ENCODE measurements around the gene INO80.

Gene INO80

DNA sequence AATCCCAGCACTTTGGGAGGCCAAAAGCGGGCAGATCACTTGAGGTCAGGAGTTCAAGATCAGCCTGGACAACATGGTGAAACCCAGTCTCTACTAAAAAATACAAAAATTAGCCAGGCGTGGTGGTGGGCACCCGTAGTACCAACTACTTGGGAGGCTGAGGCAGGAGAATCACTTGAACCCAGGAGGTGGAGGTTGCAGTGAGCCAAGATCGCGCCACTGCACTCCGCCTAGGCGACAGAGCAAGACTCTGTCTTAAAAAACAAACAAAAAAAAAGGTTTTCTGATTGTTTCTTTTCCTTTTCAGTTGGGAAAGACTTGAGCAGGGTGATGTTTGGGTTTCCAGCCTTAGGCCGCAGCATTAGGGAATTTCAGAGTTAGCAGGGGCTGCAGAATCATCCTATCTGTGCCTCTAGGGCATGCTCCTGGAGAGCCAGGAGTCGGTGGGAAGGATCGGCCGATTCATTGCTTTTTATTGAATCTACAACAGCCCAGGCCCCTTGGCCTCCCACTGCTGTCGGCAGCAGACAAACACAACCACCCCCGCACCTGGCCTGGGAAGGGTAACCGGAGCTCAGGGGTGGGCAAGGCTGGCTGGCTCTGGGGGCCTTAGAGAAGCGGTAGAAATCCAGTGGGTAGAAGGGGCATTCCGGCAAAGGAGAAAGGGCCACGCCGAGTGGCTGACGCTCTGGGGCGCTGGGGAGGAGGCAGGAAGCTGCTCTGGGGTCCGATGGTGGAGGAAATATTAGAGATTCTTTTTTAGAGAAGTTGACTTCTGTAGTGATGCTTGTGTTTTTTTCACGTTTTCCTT is 156.5 kb downstream of the INO80 start:
- DNase-seq (ENCODE audit: low read depth): no peak
- TF ChIP-seq, protein P1, sequence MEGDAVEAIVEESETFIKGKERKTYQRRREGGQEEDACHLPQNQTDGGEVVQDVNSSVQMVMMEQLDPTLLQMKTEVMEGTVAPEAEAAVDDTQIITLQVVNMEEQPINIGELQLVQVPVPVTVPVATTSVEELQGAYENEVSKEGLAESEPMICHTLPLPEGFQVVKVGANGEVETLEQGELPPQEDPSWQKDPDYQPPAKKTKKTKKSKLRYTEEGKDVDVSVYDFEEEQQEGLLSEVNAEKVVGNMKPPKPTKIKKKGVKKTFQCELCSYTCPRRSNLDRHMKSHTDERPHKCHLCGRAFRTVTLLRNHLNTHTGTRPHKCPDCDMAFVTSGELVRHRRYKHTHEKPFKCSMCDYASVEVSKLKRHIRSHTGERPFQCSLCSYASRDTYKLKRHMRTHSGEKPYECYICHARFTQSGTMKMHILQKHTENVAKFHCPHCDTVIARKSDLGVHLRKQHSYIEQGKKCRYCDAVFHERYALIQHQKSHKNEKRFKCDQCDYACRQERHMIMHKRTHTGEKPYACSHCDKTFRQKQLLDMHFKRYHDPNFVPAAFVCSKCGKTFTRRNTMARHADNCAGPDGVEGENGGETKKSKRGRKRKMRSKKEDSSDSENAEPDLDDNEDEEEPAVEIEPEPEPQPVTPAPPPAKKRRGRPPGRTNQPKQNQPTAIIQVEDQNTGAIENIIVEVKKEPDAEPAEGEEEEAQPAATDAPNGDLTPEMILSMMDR (conservative IDR thresholded peaks at IDR 0.05; ENCODE audit: low read length): no peak
- H3K4me3 ChIP-seq (ENCODE audit: low read length): no peak overlapping the region

GRCh38 chr15:40958723-40959122 is 157.4 kb downstream of the INO80 start:
- TF ChIP-seq, protein P1 (conservative IDR thresholded peaks at IDR 0.05; ENCODE audit: low read length): no peak
- no peak overlapping the region for H3K4me3 ChIP-seq (ENCODE audit: low read length)
- no peak for DNase-seq (ENCODE audit: low read depth)

DNA sequence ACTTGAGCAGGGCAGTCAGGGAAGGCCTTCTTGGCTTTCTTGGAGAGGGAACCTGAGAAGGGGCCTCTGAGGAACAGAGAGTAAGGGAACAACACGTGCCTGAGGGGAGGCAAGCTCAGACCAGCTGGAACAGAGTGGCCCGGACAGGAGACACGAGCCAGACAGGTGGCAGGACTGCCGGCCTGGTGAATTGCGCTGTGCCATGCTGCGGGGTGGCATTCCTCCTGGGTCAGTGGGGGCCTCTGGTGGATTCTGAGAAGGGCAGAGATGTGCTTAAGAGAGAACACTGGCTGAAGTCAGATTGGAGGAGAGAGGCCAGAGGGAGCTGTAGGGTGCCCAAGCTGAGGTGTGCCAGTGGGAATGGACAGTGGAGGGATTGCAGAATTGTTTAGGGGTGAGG is 157.9 kb downstream of the INO80 start:
- no peak overlapping the region for H3K4me3 ChIP-seq (ENCODE audit: low read length)
- TF ChIP-seq, protein P1 (conservative IDR thresholded peaks at IDR 0.05; ENCODE audit: low read length): no peak
- no peak for DNase-seq (ENCODE audit: low read depth)

- peak; percentile 54 for DNase-seq (ENCODE audit: low read depth)
- TF ChIP-seq, protein P1 (conservative IDR thresholded peaks at IDR 0.05; ENCODE audit: low read length): no peak
- no peak overlapping the region for H3K4me3 ChIP-seq (ENCODE audit: low read length)
These were observed 158.5 kb downstream of the INO80 start for GRCh38 chr15:40957581-40958051.

DNA sequence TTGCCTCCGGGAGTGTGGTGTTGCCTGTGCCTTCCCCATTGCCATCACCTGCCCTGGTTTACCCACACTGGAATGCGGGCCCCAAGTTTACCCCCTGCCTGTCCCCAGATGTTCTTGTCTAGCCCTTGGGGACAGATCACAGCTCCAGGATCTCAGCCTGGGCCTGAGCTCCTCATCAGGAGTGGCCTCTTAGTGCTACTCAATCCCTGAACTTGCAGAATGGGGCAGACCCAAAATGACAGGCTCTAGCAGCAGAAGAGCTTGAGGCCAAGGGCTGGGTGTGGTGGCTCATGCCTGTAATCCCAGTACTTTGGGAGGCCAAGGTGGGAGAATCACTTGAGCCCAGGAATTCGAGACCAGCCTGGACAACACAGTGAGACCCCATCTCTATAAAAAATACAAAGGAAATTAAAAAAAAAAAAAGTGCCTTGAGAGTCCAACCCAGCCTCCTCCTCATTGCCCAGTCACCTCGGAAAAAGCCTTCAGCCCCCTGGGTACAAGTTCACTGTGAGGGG is 159.0 kb downstream of the INO80 start:
- TF ChIP-seq, protein P1 (conservative IDR thresholded peaks at IDR 0.05; ENCODE audit: low read length): no peak
- no peak for DNase-seq (ENCODE audit: low read depth)
- H3K4me3 ChIP-seq (ENCODE audit: low read length): 0 out of 2 replicates have a peak overlapping the region, but pooled peaks have one; percentile 98

DNA sequence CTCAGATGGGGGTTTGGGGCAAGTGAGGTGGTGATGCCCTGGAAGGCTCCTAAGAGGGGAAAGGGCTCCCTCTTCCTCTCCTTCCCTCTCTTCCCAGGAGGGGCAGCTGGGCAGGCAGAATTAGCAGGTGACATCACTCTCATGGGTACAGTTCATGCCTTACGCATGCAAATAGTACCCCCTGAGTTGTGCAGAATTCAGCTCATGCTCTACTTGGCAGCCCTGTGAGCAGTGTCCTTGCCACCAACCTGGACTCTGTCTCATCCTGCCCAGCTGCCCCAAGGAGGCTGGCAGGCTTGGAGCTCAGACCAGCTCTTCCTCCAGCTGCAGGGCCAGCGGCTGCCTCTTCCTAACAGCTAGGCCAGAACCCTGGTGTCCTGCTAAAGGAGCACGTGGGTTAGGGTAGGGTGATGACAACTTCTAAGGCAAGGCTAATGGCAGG is 159.5 kb downstream of the INO80 start:
- TF ChIP-seq, protein P1 (conservative IDR thresholded peaks at IDR 0.05; ENCODE audit: low read length): no peak
- H3K4me3 ChIP-seq (ENCODE audit: low read length): peak overlapping the region; percentile 98

More for the DNA sequence above, 159.5 kb downstream of the INO80 start:
- no peak for DNase-seq (ENCODE audit: low read depth)

Measured in AG10803 (cell line).